NCI-H1436 treated with DMSO at 0.1 percent for 48 hours (cell line): Measurements from ENCODE around the gene BICDL1.
"Not testable (repeated sequence)": the region's sequence is repeated elsewhere in the genome, so short reads cannot be mapped to it uniquely, and the experiment has no call there.

Source experiments
- DNase-seq: peaks from one replicate; lab custom pipeline; 2025; lab: John Stamatoyannopoulos, UW

The BICDL1 gene

DNA sequence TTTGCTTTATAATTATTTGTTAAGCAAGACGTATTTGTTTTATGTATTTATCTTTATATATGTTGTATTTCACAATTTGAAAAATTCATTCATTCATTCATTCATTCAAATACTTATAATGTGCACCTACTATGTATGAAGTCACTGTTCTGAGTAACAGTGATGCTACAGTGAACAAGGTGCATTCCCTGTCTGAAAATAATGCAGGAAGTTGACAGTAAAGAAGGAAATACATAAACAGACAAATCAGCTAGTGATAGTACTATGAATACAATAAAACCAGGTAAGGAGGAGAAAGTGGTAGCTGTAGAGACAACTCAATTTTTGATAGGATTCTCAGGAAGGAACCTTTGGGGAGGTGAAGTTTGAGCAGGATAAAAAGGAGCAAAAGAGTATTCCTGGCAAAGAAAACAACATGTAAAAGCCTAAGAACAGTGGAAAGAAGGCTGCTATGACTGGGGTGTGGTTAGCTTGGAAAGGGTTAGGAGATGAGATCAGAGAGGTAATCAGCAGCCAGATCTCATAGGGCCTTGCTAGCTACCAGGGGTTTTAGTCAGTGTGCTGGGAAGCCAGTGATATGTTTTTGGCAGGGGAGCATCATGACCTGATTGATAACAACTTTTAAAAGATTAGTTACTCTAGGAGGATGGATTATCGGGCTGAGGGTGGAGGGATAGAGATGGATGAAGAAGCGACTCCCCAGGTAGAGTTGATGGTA is 17.4 kb downstream of the BICDL1 start:
- DNase-seq = no peak

DNA sequence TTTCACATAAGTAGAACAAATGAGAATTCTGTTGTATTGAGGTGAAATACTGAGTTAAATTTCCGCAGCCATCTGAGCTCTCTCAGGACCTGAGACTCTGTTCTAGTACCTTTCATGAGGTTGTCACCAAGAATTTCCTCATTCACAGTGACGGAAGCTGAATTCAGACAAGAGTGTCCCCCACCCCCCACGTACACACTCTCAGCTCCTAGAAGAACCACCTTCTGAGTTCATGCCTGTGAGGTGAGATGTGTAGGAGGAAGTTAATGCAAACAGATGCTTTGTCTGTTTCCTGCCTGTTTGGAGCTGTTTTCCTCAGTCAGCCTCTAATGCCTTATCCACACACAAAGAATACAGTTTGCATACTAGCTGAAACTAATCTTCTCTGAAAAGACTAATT is 18.2 kb downstream of the BICDL1 start:
- DNase-seq = no peak

DNA sequence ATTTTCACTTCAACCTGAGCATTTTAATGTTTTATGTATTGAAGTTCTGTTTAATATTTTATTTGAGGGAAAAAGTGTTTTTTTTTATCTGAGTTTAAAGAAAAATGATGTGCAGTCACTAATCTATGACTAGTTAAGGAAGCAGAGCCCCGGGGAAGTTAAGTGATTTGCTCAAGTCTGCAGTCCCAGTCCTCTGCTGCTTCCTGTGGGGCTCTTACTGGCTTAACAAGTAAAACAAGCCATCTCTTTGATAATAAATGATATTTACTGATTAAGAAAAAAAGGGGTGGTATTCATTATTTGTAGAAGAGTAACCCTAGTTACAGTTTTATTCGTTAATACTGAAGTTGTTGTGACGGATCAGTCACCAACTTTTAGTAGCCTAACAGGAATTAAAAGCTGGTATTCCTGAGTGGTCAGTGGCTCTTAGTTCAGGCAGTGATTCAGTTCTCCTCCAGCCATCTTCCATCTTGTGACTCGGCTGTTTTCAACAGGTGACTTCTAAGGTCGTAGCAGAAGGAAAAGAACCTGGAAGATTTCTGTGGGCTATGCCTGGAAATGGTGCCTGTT is 21.7 kb downstream of the BICDL1 start:
- DNase-seq = no peak

DNA sequence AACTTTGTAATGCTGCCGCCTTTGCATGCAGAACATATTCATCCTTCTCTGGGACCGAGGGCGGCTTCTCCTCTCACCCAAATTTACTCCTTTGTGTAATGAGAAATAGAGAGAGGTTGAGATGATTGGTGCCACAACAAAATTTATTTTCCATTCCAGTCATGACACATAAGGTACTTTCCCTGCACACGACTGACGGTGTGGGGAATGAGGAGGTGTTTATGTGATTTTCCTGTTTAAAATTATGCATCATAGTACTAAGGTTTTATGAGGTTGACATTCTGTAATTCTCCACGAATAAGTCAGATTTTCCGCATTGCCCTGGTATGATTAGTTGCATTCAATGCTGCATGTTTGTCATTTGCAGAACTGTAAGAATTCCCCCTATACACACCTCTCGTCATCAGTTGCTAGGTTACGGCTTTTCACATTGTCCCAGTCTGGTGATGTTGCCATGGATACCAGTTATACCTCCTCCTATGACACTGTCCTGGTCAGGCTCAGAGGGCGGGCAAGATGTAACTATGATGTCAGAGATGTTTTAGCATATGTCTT is 23.1 kb downstream of the BICDL1 start:
- no peak for DNase-seq

DNA sequence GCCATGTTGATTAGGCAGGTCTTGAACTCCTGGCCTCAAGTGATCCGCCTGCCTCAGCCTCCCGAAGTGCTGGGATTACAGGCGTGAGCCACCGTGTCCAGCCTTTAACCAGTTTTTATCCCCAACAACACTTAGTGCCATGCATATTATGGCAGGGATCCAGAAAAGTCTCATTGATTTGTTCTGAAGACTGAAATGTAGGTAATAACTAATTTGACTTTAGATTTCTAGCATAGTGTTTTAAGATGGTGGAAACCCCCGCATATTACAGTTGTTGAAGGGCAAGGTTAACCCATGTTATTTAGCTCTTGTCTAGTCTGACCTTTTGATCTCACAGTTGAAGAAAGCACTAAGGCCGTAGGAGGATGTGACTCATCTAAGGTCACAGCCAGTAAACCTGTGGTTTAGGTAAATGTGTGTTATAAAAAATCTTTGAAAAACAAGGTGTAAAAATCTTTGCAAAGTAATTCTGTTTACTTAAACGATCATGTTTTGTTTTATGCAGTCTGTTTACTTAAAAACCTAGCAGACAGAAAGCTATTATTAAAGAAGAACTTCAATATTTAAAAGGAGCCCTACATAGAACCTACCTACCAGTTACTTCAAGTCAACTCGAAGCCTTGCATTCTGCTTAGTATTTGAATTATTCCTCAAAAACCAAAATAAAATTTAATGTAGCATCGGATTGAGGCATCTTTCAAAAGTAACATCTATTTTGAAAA is 24.8 kb downstream of the BICDL1 start:
- DNase-seq = no peak

DNA sequence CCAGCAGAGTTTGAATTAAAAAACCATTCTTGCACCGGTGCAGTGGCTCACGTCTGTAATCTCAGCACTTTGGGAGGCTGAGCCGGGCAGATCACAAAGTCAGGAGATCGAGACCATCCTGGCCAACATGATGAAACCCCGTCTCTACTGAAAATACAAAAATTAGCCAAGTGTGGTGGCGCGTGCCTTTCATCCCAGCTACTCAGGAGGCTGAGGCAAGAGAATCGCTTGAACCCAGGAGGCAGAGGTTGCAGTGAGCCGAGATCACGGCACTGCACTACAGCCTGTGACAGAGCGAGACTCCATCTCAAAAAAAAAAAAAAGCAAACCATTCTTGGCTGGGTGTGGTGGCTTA is 25.3 kb downstream of the BICDL1 start:
- not testable (repeated sequence) for DNase-seq

DNA sequence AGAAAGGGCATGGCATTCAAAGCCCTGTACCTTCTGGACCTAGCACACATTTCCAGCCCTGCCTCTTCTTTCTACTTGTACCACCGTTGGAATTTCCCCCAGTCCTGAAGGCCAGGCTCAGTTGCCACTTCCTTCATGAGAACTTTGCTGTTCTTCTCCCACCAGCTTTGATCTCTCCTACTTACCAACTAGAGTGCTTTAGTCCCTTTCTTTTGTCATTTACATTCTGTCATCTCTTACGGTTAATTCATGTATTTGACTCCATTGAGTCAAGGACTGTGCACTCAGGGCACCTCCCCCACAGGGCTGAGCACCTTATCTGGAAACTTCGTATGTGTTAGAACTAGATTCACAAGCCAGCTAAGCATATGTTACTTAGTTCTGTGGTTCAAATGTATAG is 26.3 kb downstream of the BICDL1 start:
- no peak for DNase-seq

DNA sequence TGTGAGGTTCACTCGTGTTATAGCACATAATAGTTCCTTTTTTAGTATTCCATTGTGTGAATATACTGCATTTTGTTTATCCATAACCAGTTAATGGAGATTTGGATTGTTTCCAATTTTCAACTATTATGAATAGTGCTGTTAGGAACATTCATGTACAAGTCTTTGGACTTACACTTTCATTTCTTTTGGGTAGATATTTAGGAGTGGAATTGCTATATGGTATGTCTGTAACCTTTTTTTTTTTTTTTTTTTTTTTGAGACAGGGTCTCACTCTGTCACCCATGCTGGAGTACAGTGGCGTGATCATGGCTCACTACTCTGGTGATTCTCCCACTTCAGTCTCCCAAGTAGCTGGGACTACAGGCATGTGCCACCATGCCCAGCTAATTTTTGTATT is 27.2 kb downstream of the BICDL1 start:
- not testable (repeated sequence) for DNase-seq

DNA sequence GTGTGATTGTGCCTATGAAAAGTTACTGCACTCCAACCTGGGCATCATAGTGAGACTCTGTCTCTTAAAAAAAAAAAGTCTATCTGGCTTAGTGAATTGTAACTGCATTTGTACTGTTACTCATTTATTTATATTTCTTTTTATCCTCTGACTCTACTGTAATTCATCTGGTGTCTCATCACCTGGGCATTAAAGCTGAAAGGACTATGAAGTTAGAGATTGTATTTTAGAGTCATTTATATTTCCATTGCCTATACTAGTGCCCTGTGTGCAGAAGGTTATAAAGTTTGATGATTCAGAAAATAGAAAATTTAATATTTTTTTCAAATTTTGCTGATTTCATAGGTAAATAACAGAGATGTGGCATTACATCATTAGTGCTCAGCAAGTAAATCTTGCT is 30.2 kb downstream of the BICDL1 start:
- DNase-seq = no peak

DNA sequence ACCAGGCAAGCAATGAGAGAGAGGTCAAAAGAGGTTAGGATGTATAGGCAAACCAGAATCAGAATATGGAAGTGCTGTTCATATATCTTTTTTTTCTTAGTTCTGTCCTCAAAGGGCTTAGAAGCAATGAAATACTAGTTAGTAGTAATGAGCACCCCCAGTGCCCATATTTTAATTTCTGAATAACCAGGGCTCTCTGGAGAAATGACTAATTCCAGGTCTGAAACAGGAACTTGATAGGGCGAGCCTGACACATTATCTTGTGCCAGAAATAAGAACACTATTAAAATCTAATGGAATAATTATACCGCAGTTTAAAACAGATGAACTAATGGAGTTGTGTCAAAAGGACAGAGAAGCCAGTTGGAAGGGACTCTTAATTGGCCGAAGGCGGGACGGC is 30.9 kb downstream of the BICDL1 start:
- DNase-seq = no peak

DNA sequence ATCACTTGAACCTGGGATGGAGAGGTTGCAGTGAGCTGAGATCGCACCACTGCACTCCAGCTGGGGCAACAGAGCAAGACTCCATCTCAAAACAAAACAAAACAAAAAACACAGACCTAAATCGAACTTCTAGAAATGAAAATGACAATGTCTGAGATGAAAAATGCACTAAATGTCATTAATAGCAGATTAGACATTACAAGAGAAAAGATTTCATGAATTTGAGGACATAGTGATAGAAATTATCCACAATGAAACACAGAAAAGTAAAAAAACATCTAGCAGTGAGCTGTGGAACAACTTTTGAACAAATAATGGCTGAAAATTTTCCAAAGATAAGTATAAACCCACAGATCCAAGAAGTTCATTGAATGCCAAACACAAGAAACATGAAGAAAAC is 35.2 kb downstream of the BICDL1 start:
- DNase-seq = no peak

DNA sequence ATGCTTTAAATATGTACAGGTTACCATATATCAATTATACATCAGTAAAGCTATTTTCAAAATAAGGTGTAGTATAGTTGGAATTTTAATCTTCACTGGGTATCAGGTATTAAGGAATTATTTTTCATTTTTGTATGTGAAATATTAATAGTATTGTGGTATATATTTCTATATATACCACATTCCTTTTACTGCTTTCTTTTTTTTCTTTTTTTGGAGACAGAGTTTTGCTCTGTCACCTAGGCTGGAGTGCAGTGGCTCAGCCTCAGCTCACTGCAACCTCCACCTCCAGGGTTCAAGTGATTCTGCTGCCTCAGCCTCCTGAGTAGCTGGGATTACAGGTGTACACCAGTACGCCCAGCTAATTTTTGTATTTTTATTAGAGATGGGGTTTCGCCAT is 36.6 kb downstream of the BICDL1 start:
- DNase-seq = no peak

DNA sequence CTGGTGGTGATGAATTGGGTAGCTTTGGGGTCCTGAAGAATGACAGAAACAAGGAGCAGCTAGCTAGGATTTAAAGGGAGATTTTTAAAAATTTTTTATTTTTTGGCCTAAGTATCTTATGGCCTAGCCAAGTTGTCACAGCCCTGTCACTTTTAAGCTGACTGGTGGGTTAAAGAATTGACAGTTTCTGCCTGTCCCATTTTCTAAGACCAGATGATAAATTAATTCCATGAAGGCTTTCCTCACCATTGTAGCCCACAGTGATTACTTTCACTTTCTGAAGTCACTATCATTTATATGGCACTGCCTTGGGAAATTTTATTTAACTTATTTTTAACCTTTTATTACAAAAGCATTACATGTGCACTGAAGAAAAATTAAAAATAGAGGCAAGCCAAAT is 43.2 kb downstream of the BICDL1 start:
- DNase-seq = no peak

DNA sequence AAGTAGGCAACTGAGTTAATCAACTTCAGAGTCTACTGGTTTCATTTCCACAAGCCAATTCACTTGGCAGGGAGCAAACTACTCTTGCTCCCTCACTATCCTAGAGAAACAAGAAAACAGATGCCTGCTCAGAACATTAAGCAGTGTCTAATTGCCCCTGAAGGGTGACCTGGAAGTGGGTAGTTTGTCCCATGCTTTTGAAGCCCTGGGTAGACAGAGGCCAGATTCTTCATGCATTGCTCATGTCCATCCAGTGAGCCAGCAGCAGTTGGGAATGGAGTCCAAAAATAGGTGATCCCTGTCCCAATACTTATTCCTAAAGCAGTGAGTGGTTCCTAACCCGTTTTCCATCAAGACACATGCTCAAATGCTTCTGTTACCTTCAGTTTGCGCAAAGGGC is 48.8 kb downstream of the BICDL1 start:
- no peak for DNase-seq

DNA sequence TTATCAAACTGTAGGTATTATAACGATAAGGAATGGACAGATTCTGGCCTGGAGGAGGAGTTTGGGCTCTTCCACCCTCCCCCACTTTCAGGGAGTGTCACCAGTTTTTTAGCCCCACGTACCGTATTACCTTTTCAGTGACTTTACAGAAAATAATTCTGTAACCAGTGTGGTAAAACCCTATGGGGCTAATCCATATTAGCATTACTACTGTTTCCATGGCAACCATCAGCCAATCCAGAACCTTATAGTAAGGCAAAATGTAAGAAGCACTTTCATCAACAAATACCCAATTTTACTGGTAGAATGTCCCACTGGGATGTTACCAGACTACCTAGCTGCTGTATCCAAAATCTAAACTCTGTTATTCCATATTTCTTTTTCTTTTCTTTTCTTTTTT is 50.7 kb downstream of the BICDL1 start:
- DNase-seq = no peak

DNA sequence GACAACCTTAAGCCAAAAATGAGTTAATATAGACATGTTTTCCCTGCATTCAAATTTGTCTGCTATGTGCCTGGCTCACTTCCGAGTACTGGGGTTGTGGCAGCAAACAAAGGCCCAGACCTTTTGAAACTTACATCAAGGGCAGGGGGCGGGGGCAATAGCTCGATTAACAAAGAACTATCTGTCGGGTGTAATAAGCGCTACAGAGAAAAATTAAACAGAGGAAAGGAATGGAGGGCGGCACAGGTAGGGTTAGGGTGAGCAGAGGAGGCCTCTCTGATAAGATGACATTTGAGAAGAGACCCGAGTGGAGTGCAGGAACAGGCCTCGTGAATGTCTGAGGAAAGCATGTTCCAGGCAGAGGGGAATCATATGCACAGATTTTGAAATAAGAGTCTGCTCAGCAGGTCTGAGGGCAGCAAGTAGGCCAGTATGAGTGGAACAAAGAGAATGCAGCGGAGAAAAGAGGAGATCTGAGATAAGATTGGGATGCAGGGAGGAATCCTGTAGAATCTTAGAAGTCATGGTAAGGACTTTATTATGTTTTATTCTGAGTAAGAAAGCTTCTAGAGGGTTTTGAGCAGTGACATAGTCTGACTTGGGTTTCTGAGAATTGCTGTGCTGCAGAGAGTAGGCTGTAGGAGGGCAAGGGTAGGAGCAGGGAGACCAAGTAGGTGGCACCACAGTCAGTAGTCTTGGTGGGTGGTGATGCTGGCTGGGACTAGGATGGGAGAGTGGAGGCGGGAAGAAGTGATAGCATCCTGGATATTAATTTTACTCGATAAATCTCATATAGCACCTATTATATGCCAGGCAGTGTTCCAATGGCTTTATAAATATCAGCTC is 52.6 kb downstream of the BICDL1 start:
- no peak for DNase-seq

DNA sequence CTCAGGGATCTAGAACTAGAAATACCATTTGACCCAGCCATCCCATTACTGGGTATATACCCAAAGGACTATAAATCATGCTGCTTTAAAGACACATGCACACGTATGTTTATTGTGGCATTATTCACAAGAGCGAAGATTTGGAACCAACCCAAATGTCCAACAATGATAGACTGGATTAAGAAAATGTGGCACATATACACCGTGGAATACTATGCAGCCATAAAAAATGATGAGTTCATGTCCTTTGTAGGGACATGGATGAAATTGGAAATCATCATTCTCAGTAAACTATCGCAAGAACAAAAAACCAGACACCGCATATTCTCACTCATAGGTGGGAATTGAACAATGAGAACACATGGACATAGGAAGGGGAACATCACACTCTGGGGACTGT is 56.3 kb downstream of the BICDL1 start:
- DNase-seq = not testable (repeated sequence)

DNA sequence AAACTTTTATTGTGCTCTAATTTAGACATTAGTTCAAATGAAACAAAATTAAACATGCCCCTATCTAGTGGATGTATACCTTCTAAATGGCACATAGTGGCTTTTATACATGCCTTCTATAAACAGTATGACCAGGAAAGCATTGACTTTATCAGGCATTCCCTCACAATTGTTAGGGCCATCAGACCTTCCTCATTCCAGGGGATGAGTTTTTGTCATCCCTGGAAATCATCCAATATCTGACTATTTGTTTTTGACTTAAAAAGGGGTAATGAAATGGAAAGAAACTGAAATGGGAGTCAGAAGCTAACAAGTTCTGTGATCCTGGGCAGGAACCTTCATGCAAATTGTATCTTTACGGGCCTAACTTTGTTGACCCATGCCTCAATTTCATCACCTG is 58.0 kb downstream of the BICDL1 start:
- DNase-seq = no peak

DNA sequence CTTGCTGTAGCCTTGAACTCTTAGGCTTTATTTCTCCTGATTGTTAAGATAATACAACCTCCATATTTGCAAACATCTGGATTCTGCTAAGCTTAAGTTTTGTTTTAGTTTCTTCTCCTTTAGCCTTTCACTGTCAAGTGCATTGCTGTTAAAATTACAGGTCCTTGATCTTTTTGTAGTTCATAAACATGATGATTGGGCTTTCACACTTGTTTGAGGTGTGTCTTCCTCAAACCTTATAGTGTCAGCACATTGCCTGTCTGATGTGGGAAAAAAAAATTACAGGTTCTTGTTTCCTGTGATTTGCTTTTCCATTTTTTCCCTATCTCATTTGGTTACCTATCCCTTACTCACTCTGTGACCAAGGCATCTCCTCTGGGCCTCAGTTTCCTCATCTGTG is 59.2 kb downstream of the BICDL1 start:
- no peak for DNase-seq

DNA sequence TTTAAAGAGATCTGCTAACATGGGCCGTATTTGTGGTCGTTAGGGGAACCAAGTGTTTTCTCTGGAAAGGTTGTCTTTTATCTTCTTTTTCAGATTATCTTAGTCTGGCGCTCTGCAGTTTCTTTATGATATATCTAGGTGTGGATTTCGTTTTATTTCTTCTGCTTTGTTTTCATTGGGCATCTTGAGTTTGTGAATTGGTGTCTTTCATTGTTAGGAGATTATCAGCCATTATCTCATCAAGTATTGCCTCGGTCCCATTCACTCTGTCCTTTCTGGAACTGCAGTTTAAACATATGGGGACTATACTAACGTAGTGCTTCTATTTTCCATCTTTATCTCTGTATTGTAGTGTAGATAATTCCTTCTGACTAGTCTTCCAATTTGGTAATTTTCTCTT is 60.4 kb downstream of the BICDL1 start:
- no peak for DNase-seq

DNA sequence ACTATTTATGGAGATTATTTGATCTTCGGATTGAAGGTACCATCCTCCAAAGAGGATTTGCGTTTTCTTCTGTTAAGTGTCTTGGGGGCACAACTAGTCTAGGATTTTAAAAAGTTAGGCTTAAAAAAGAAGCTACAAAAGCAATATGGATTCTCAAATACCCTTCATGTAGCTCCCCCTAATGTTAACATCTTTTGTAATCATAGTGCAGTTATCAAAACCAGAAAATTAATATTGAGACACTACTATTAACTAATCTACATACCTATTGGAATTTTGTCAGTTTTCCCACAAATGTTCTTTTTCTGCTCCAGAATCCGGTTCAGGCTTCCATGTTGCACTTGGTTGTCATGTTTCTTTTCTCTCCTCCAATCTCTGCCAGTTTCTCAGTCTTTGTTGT is 62.5 kb downstream of the BICDL1 start:
- no peak for DNase-seq

DNA sequence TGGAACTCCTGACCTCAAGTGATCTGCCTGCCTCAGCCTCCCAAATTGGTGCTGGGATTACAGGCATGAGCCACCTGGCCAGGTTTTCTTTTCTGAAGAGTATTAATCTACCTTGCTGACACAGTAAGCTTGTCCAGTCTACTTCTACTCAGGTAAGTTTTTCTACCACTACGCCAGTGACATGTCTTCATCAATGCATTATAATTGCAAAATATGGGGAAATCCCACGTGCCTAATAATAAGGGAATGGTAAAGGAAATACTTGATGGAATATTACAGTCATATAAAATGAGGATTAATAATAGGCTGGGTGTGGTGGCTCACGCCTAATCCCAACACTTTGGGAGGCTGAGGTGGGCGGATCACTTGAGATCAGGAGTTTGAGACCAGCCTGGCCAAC is 65.3 kb downstream of the BICDL1 start:
- no peak for DNase-seq
